GM10248 (cell line): ENCODE data around the gene POU6F1.

ENCODE experiments used
- CTCF ChIA-PET: fragments of 300-600 bp; sonication (Branson Sonifier 250); formaldehyde crosslinking; extraction: SDS; loops from one replicate; lab custom pipeline; 2021; ENCODE audit warnings: antibody characterized with exemption; lab: Yijun Ruan, JAX
- POLR2A ChIA-PET: fragments of 350-650 bp; sonication (Branson Sonifier 250); formaldehyde crosslinking; extraction: SDS; loops from one replicate; lab custom pipeline; 2020; ENCODE audit warnings: antibody characterized with exemption; lab: Yijun Ruan, JAX
- DNase-seq: peaks from one replicate; pipeline ENCODE4 v3.0.0; 2012; ENCODE audit errors: extremely low spot score
- TF ChIP-seq, protein P1 (sequence below): IDR thresholded peaks from 2 replicates; pipeline ENCODE4 v1.5.1; 2012; ENCODE audit warnings: mild to moderate bottlenecking, low read depth; ENCODE audit errors: extremely low read depth, missing control alignments, control extremely low read depth

POU6F1 gene

GRCh38 chr12:51216642-51217041 lies 1.2 kb downstream of the POU6F1 start:
- CTCF ChIA-PET = interaction anchor here (0.7 to 3.1 kb wide), 4 partner anchors 12 to 158 kb away, joined by 4 to 20 read pairs (median 8); no protein-coding TSS in a partner anchor
- TF ChIP-seq, protein P1, sequence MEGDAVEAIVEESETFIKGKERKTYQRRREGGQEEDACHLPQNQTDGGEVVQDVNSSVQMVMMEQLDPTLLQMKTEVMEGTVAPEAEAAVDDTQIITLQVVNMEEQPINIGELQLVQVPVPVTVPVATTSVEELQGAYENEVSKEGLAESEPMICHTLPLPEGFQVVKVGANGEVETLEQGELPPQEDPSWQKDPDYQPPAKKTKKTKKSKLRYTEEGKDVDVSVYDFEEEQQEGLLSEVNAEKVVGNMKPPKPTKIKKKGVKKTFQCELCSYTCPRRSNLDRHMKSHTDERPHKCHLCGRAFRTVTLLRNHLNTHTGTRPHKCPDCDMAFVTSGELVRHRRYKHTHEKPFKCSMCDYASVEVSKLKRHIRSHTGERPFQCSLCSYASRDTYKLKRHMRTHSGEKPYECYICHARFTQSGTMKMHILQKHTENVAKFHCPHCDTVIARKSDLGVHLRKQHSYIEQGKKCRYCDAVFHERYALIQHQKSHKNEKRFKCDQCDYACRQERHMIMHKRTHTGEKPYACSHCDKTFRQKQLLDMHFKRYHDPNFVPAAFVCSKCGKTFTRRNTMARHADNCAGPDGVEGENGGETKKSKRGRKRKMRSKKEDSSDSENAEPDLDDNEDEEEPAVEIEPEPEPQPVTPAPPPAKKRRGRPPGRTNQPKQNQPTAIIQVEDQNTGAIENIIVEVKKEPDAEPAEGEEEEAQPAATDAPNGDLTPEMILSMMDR = no peak
- POLR2A ChIA-PET = no interaction called here
- no peak for DNase-seq

GRCh38 chr12:51214895-51215294 lies 3.0 kb downstream of the POU6F1 start:
- ChIA-PET POLR2A (interaction anchor here (0.6 kb wide), 1 partner anchor 10 kb away, joined by 8 read pairs; no protein-coding TSS in a partner anchor), CTCF (interaction anchor here (1.0 to 3.1 kb wide), 2 partner anchors 11 to 126 kb away, joined by 3 to 11 read pairs; no protein-coding TSS in a partner anchor)
- DNase-seq = no peak

DNA sequence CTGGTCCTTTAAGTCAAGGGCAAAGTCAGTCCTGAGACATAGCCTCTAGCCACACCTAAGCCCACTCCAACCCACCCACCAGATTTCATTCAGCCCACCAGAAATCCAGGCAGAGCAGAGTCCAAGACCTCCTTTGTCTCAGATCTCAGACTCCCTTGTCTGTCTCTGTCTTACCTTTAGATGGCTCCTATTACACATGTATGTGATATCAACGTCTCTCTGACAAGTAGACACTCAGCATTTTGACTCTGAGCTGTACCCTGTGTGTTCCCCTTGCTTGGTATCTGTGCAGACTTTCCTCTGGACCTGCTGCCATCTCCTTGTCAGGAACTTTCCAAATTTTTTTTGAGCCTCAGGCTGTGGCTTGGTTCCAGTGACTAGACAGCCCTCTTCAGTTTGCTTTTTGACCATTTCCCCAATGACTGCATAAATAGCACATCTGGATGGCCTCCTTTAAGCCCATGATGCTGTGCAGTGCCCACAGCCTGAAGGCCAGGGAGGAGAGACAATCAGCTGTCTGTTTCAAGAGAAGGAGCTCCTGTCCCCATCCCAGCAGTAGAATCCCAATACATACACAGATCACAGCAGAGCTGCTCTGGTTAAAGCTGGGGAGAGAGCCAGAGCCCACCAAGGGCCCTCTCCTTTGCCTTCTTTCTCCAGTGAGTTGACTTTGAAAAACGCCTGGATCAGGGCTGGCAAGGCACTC lies 7.0 kb downstream of the POU6F1 start:
- TF ChIP-seq, protein P1 = no peak
- DNase-seq = no peak
- POLR2A ChIA-PET = no interaction called here
- CTCF ChIA-PET = interaction anchor here (0.7 to 1.4 kb wide), 4 partner anchors 20 to 706 kb away, joined by 3 to 4 read pairs (median 3); partner anchors contain the start of gene DIP2B

More at GRCh38 chr12:51214895-51215294, 3.0 kb downstream of the POU6F1 start:
- TF ChIP-seq, protein P1 = no peak

GRCh38 chr12:51209259-51209658 lies 8.6 kb downstream of the POU6F1 start:
- CTCF ChIA-PET = interaction anchor here (1.1 kb wide), 1 partner anchor 132 kb away, joined by 3 read pairs; no protein-coding TSS in a partner anchor
- no peak for DNase-seq
- TF ChIP-seq, protein P1 = no peak
- POLR2A ChIA-PET = no interaction called here

DNA sequence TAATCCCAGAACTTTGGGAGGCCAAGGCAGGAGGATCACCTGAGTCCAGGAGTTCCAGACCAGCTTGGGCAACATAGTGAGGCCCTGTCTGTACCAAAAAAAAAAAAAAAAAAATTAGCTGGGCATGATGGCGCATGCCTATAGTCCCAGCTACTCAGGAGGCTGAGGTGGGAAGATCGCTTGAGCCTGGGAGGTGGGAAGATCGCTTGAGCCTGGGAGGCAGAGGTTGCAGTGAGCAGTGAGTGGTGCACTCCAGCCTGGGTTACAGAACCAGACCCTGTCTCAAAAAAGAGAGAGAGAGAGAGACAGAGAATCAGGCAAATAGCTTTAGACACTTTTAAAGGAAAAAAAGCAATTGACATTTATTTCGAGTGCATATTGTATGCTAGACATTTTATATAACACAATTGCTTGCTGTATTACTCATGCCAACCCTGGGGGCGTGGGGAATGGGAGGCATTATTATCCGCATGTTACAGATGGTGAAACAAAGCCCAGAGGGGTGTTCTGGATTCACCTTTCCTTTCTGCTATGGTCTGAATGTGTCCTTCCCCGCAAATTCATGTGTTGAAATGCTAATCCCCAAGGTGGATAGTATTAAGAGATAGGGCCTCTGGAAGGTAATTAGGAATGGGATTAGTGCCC lies 9.7 kb downstream of the POU6F1 start:
- POLR2A ChIA-PET = no interaction called here
- DNase-seq = no peak
- TF ChIP-seq, protein P1 = no peak
- CTCF ChIA-PET = interaction anchor here (0.9 to 1.5 kb wide), 2 partner anchors 10 to 12 kb away, joined by 3 to 4 read pairs; partner anchors contain the start of gene POU6F1

DNA sequence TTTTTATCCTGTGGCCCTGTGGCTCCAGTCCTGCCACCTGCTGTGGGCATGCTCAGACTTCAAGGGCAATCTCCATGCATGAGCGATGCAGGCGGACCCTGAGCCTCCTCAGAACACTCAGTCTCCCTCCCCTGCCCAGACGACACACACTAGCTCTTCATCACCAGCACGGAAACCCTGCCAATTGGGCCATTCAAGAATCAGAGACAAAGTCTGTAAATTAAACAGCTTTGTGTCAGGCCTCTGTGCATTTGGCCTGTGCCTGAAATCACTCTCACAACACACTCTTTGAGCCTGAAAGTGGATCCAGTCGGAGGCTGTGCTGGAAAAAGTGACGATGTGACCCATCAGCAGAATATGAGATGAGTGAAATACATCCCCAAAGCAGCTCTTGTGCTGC lies 12.5 kb downstream of the POU6F1 start:
- TF ChIP-seq, protein P1 = no peak
- no peak for DNase-seq
- ChIA-PET CTCF (interaction anchor here (1.2 to 2.5 kb wide), 4 partner anchors 11 to 29 kb away, joined by 3 to 11 read pairs (median 4); partner anchors contain the start of gene POU6F1), POLR2A (interaction anchor here (0.7 kb wide), 1 partner anchor 10 kb away, joined by 8 read pairs; no protein-coding TSS in a partner anchor)
